HL-60/S4 (cell line): ENCODE measurements around the gene RAB8B.

Experiments used
- in situ Hi-C: fragments of 300-500 bp; cut with MboI; formaldehyde crosslinking; loops from 2 replicates; pipeline ENCODE4 v1.14.3; 2022; ENCODE audit warnings: low sequenced_read_pairs

Gene RAB8B

GRCh38 chr15:63260791-63261190 is 71.4 kb downstream of the RAB8B start:
- in situ Hi-C loops: no loop called here

- in situ Hi-C loops: no loop called here
Observed at GRCh38 chr15:63261311-63261710, 71.9 kb downstream of the RAB8B start.

GRCh38 chr15:63263519-63263918 is 74.1 kb downstream of the RAB8B start:
- in situ Hi-C loops: no loop called here

- in situ Hi-C loops: no loop called here
Observed at GRCh38 chr15:63264688-63265293, 75.4 kb downstream of the RAB8B start.

GRCh38 chr15:63274427-63274826 is 85.0 kb downstream of the RAB8B start:
- in situ Hi-C loops: no loop called here

- in situ Hi-C loops: no loop called here
Observed at GRCh38 chr15:63276342-63277037, 87.1 kb downstream of the RAB8B start.

GRCh38 chr15:63277038-63277892 is 87.9 kb downstream of the RAB8B start, which contains the start of gene APH1B:
APH1B (plus strand) TSS chr15:63277605; CDS start chr15:63277624, 19 bp downstream.
- in situ Hi-C loops: no loop called here

- in situ Hi-C loops: no loop called here
Observed at GRCh38 chr15:63277893-63278456, 88.6 kb downstream of the RAB8B start.

- in situ Hi-C loops: no loop called here
Observed at GRCh38 chr15:63283126-63283525, 93.7 kb downstream of the RAB8B start.

GRCh38 chr15:63284335-63284734 is 94.9 kb downstream of the RAB8B start:
- in situ Hi-C loops: no loop called here

- in situ Hi-C loops: no loop called here
Observed at GRCh38 chr15:63287109-63287508, 97.7 kb downstream of the RAB8B start.

- in situ Hi-C loops: no loop called here
Observed at GRCh38 chr15:63288342-63288741, 98.9 kb downstream of the RAB8B start.

GRCh38 chr15:63288778-63289378 is 99.5 kb downstream of the RAB8B start:
- in situ Hi-C loops: no loop called here

- in situ Hi-C loops: loop anchor here (5.0 kb wide), 1 partner anchor 111 kb away; no protein-coding TSS in a partner anchor
Observed at GRCh38 chr15:63291507-63291906, 102.1 kb downstream of the RAB8B start.

- in situ Hi-C loops: loop anchor here (5.0 kb wide), 1 partner anchor 110 kb away; no protein-coding TSS in a partner anchor
Observed at GRCh38 chr15:63292241-63292640, 102.8 kb downstream of the RAB8B start.

- in situ Hi-C loops: loop anchor here (5.0 kb wide), 1 partner anchor 110 kb away; no protein-coding TSS in a partner anchor
Observed at GRCh38 chr15:63292771-63293170, 103.4 kb downstream of the RAB8B start.

- in situ Hi-C loops: loop anchor here (5.0 kb wide), 1 partner anchor 108 kb away; no protein-coding TSS in a partner anchor
Observed at GRCh38 chr15:63294359-63294758, 105.0 kb downstream of the RAB8B start.

- in situ Hi-C loops: no loop called here
Observed at GRCh38 chr15:63295341-63295740, 105.9 kb downstream of the RAB8B start.

GRCh38 chr15:63296195-63296594 is 106.8 kb downstream of the RAB8B start:
- in situ Hi-C loops: no loop called here

GRCh38 chr15:63299943-63300575 is 110.7 kb downstream of the RAB8B start:
- in situ Hi-C loops: no loop called here
